PC-9 (cell line): ENCODE results near the gene LRGUK.

Experiments used
- EZH2 ChIP-seq: fragments of 200-600 bp; sonication (generic); IDR thresholded peaks from 2 replicates; pipeline ENCODE4 v1.8.0; 2017; ENCODE audit warnings: antibody characterized with exemption, low read depth
- TF ChIP-seq, protein P1 (sequence below): fragments of 200-600 bp; sonication (generic); conservative IDR thresholded peaks from 2 replicates; pipeline ENCODE4 v1.6.1; 2017; ENCODE audit warnings: mixed run types, antibody characterized with exemption, mild to moderate bottlenecking, moderate library complexity

DNA sequence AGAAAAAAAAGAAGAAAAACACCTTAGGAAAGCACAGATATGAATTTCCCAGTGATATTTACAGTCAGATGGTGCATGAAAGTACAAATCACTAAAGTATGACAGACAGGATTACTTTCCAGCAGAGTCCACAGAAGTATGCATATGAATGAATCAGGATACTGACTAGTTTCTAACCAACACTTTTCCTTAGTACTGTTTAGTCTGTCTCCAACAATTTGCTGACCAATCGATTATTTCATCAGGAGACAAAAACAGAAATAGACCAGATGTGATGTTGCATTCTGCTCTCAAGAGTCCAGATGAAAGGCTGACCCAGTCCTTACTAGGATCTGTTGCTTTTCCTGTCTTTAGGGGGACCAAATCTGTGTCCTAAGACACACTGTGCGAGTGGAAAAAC lies 175.0 kb downstream of the LRGUK start:
- TF ChIP-seq EZH2: no peak
- TF ChIP-seq, protein P1, sequence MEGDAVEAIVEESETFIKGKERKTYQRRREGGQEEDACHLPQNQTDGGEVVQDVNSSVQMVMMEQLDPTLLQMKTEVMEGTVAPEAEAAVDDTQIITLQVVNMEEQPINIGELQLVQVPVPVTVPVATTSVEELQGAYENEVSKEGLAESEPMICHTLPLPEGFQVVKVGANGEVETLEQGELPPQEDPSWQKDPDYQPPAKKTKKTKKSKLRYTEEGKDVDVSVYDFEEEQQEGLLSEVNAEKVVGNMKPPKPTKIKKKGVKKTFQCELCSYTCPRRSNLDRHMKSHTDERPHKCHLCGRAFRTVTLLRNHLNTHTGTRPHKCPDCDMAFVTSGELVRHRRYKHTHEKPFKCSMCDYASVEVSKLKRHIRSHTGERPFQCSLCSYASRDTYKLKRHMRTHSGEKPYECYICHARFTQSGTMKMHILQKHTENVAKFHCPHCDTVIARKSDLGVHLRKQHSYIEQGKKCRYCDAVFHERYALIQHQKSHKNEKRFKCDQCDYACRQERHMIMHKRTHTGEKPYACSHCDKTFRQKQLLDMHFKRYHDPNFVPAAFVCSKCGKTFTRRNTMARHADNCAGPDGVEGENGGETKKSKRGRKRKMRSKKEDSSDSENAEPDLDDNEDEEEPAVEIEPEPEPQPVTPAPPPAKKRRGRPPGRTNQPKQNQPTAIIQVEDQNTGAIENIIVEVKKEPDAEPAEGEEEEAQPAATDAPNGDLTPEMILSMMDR: no peak
